NCI-H345 treated with DMSO at 0.1 percent for 48 hours (cell line): Measurements from ENCODE around the gene NOVA2.

ENCODE experiments used
- DNase-seq: peaks from one replicate; lab custom pipeline; 2025; ENCODE audit not compliant: unreplicated experiment; lab: John Stamatoyannopoulos, UW

Gene NOVA2

GRCh38 chr19:45968626-45969025 lies 5.0 kb downstream of the NOVA2 start:
- no peak for DNase-seq

DNA sequence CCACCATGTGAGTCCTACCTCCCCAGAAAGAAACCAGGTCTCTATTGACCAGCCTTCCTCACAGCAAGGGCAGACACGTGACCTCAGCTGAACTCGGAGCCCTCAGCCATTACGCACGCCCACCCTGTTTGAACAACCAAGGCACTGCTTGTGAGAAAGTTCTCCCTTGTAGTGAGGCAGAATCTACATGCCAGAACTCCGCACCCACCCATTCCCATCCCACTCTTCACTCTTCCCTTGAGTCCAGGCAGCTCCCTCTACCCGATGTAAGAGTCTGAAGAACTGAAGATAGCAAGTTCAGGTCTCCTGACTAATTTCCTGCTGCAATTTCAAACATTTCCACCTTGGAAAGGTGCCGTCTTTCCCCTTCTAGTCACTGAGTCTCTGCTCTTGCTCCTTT lies 6.4 kb downstream of the NOVA2 start:
- no peak for DNase-seq

DNA sequence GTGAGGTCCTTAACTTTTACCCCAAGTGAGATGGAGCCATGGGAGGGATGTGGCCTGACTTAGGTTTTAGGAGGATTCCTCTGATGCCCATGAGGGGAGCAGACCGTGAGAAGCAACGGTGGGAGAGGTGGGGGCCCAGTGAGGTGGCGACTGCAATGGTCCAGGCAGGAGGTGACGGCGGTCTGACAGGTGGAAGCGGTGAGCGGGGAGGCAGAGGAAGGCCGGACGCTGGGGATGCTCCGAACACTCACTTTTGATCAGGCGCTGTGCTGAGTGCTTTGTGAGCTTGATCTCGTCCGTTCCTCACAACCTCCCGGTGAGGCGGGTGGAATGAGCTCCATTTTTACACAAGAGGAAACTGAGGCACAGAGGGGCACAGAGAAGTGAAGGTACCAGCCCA lies 11.6 kb downstream of the NOVA2 start:
- no peak for DNase-seq

- no peak for DNase-seq
Measured at GRCh38 chr19:45960595-45961235, 12.9 kb downstream of the NOVA2 start.

DNA sequence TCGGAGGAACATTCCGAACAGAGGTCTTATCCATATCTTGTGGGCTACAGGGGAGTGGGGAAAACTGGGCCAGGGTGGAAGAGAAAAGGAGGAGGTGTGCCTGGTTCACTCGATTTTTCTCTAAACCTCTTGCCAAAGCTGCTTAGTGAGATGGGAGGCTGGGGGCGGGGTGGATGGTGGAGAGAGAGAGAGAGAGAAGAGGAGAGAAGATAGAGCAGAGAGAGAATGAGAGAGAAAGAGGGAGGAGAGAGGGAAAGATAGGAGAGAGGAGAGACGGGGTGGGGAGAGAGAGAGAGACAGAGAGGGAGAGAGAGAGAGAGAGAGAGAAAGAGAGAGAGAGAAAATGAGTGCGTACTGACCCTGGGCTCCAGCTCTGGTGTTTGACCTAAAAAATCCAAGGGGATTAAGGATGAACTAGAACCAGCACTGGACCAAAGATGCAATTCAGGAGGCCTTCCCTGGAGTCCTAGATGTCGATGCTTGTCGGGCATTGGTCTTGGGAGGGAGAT lies 14.1 kb downstream of the NOVA2 start:
- DNase-seq, result no peak

- DNase-seq, result no peak
Measured at GRCh38 chr19:45958769-45959516, 14.7 kb downstream of the NOVA2 start.

DNA sequence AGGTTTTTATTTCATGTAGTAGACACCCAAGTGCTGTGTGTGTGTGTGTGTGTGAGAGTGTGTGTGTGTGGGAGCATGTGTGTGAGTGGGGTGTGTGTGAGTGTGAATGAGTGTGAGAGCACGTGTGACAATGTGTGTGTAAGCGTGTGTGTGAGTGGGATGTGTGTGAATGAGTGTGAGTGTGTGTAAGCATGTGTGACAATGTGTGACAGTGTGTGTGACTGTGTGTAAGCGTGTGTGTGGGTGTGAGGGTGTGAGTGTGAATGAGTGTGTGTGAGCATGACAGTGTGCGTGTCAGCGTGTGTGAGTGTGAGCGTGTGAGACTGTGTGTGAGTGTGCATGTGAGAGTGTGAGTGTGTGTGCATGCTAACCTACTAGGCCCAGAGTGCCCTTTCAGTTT lies 15.3 kb downstream of the NOVA2 start:
- DNase-seq, result no peak

DNA sequence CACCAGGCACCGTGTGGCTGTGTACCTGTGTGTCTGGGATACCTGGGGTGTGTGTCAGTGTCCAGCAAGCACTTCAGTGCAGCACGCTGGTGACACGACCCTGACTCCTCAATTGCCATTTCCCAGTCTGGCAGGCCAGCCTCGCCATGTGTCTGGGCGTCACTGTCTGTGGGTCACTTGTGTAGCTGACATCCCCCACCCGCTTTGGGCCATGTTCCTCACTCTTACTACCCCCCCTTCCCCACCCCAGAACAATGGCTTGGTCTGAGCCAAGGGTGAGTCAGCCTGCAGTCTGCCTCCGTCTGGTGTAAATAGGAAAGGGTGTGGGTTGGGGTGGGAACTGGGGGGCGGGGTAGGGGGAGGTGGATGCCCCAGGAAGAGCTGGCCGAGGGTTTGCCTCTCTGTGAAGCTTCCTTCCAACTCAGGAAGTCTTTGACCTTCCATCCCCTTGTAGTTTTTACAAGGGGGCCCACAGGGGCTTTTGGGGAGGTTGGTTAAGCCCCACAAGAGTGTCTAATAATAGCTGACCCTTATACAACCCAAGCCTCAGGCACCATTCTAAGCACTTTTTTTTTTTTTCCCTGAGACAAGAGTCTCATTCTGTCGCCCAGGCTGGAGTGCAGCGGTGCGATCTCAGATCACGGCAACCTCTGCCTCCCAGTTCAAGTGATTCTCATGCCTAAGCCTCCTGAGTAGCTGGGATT lies 17.6 kb downstream of the NOVA2 start:
- no peak for DNase-seq

DNA sequence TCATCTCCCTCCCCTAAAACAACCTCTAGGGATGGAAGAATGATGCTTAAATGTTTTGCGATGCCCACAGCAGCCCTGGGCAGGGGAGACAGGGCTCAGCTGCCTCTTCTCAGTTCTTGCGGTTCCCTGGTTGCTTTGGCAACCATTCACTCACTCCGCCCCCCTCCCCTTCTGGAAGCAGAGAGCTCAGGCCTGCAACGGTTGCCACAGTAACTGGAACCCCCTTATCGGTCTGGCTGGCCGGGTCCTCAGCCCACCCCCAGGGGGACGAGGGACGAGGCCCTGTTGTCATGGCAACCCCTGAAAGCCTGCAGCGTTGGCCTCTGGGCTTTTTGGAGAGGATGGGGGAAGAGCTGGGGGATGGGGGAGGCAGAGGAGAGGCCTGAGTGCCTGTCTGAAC lies 19.5 kb downstream of the NOVA2 start:
- DNase-seq, result no peak

DNA sequence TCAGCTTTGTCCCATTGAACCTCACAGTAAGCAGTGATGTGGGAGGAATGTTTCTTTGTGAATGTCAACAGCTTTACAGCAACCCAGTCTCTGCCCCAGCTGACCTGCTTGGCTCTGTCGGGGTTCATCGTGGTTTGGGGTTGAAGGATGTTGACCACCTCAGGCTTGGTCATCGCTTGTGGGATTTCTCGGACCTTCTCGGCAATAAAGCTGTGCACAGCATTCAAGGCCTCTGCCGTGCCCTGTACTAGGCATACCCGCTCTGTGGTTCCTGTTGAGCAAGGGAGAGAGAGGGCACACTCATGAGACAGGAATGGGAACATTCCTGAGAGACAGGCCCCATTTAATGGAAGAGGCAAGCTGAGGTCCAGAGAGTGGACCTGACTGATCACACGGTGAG lies 20.0 kb downstream of the NOVA2 start:
- DNase-seq, result no peak

DNA sequence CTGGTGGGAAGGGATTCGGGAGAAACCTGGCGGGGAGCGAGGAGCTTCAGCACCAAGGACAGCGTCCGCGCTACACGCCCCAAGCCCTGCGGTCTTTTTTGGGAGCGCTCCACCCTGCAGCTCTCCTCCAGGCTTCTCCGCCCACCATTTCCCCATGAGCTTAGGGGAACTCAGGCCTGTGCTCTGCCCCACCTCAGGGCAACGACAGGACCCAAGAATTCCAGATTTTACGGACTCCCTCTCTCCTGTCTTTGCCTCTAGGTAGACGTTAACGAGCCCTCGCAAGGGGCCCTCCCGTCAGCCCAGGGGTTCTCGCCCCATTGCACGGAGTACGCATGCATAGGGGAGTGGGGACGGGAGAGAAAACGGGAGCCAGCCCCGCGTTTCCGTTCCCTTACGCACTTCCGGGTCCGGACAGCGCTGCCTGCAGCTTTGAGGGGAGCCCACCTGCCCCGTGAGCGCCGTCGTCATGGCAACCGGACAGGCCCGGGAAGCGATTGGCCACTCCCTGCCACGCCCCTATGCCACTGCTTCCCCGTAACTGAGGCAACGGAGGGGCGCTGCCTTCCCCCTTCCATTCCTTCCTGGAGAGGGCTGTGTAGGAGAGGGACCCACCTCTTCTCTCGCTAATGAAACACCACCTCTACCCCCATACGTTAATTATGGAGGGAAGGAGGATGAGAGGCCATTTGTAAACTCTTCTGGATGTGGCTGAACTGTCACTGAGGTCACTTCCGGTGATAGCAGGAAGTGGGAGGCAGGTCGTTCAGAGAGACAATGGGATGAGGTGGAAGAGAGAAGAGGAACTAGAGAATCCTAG lies 20.8 kb downstream of the NOVA2 start:
- no peak for DNase-seq

DNA sequence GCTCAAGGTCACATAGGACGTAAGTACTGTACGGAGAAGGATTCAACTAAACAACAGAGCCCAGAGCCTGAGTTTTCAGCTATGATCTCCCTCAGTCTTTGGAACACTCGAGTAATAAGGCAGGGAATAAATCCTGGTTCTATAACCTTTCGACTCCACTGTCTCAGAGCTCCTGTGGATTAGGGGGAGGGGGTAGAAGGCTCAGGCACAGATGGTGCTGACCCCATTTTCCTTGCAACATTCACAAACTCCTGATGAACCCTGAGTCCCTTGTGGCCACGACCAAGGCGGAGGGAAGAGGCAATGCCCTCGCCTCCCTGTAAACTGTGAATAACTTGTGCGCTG lies 21.4 kb downstream of the NOVA2 start:
- no peak for DNase-seq

DNA sequence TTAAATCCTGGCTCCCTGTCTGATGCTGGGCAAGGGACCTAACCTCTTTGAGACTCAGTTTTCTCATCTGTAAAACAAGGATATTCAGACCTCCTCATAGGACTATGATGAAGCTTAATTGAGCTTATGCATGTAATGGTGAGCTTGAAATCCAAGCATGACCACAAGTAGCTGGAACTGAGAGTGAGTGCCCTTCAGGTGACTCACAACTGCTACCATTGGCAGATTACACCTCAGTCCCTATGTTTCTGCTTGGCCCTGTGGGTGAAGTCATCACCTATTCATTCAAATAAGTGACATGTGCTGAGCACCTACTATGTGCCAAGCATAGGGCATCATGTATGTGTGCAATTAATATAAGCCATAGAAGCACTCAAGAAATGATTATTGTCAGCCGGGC lies 25.7 kb downstream of the NOVA2 start:
- no peak for DNase-seq

- DNase-seq, result no peak
Measured at GRCh38 chr19:45940515-45940805, 33.2 kb downstream of the NOVA2 start.

DNA sequence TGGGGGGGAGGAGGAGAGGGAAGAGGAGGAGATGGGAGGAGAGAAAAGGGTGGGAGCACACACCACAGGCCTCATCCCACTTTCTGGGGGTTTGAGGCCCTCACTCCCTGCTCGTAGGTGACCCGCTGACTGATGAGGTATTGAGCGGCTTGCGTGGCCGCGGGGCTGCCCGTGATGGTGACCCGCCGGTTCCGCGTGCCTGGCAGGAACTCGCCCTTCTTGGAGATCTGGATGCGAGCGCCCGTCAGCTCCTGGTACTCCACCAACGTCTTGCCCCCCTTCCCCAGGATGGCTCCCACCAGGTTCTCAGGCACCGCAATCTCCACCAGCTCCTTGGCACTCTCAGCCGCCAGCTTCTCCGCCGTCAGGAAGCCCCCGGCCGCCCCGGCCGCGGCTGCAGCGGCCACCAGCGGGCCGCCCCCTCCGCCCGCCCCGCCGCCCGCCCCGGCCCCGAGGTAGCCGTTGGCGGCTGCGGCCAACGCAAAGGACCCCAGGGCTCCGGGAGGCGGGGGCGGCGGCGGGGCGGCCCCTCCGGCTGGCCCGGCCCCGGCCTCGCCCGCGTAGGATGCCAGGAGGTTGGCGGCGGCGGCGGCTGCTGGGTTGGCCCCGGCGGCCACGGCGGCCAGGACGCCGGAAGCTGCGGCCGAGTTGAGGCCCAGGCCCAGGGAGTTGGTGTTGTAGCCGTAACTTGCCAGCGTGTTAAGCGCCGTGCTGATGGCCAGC lies 33.7 kb downstream of the NOVA2 start:
- DNase-seq, result no peak

GRCh38 chr19:45938733-45939319 lies 34.8 kb downstream of the NOVA2 start:
- no peak for DNase-seq

DNA sequence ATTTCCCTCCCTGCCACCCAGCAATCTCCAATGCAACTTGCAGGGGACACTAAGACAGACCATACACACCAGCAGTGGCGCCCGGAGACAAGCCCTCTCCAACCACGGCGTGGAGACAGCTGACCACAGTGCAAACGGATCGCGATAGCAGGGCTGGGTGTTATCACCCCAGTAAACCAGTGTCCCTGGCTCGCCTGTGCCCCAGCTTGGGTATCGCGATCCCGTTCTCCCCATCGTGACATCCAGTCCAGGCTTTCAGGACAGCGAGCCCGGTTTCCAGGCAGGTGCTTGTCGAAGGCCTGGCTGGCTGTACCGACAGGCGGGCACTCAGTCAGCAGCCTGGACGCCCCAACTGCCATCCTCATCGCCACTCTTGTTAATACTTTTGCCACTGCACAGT lies 38.4 kb downstream of the NOVA2 start:
- no peak for DNase-seq

DNA sequence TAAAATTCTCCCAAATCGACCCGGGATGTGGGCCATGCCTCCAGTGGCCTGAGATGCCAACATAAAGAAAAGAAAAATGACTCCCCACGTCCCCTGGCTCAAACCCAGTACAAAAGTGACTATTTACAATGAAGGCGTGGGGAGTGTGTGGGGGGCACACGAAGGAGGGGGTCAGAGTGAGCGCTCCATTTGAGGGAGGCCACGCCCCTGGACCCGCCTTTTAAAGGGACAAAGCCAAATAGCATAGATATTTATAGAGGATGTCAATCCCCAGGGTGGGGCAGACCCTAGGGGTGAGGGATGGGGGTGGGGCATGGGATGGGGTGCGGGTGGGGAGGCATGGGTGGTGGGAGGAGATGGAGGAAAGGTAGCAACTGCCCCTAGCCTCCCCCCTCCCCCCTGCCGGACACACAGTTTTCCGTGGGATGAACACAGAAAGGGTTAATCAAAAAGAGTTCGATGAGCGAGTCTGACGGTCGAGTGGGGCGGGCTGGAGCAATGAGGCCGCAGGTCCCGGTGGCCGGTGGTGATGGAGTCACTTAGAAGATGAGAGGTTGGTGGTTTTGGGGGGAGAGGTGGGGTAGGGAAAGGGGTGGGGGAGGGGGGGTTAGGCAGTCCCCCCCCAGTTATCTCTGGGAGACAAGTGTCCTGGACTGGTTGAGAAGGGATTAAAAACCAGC lies 39.0 kb downstream of the NOVA2 start:
- DNase-seq, result no peak

DNA sequence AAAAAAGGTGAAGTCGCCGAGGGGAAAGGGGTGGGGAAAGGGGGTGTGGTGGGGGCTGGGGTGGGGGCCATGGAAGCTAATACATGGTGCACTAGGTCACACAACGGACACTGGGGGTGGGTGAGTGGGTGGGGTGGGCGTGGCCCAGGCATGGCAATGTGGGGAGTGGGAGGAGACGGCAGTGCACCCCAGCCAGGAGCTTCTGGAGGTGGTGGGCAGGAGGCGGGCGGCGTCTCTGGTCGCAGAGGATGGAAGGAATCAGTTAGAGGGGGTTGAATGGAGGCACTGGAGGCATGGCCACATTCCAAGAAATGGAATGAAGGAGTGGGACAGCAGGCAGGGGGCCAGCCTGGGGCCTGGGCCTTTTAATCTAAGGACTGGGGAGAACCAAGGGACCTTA lies 39.9 kb downstream of the NOVA2 start:
- DNase-seq, result no peak

- DNase-seq, result no peak
Measured at GRCh38 chr19:45931055-45931454, 42.6 kb downstream of the NOVA2 start.
